HG02938 (cell line): Measurements from ENCODE around the gene VRK3.
"Not testable (repeated sequence)": the region's sequence is repeated elsewhere in the genome, so short reads cannot be mapped to it uniquely, and the experiment has no call there.

Experiments
- ATAC-seq: cut with Tn5 transposase; IDR thresholded peaks from one replicate; pipeline ENCODE4 v1.9.1; 2021; ENCODE audit warnings: mild to moderate bottlenecking, moderate library complexity; ENCODE audit not compliant: unreplicated experiment

Gene VRK3

GRCh38 chr19:49958144-49958543 is 67.0 kb downstream of the VRK3 start:
- not testable (repeated sequence) for ATAC-seq

- ATAC-seq, result no peak
Observed at GRCh38 chr19:49957262-49957915, 67.8 kb downstream of the VRK3 start.

GRCh38 chr19:49956115-49956495 is 69.1 kb downstream of the VRK3 start:
- no peak for ATAC-seq

- no peak for ATAC-seq
Observed at GRCh38 chr19:49954933-49955332, 70.2 kb downstream of the VRK3 start.

GRCh38 chr19:49954092-49954829 is 70.9 kb downstream of the VRK3 start:
- no peak for ATAC-seq

GRCh38 chr19:49953416-49953815 is 71.8 kb downstream of the VRK3 start:
- ATAC-seq, result no peak

GRCh38 chr19:49952906-49953305 is 72.3 kb downstream of the VRK3 start:
- ATAC-seq, result no peak

- ATAC-seq, result no peak
Observed at GRCh38 chr19:49952479-49952836, 72.7 kb downstream of the VRK3 start.

- ATAC-seq, result no peak
Observed at GRCh38 chr19:49951806-49952478, 73.2 kb downstream of the VRK3 start.

- no peak for ATAC-seq
Observed at GRCh38 chr19:49950956-49951526, 74.1 kb downstream of the VRK3 start.

- ATAC-seq, result no peak
Observed at GRCh38 chr19:49950590-49950948, 74.6 kb downstream of the VRK3 start.

GRCh38 chr19:49949742-49950589 is 75.2 kb downstream of the VRK3 start:
- ATAC-seq, result no peak

- no peak for ATAC-seq
Observed at GRCh38 chr19:49946415-49946814, 78.8 kb downstream of the VRK3 start.

- ATAC-seq, result not testable (repeated sequence)
Observed at GRCh38 chr19:49944567-49944966, 80.6 kb downstream of the VRK3 start.

- no peak for ATAC-seq
Observed at GRCh38 chr19:49940482-49940791, 84.7 kb downstream of the VRK3 start.

- ATAC-seq, result no peak
Observed at GRCh38 chr19:49939721-49940481, 85.3 kb downstream of the VRK3 start.

- ATAC-seq, result no peak
Observed at GRCh38 chr19:49938662-49939061, 86.5 kb downstream of the VRK3 start.

- ATAC-seq, result no peak
Observed at GRCh38 chr19:49937750-49938381, 87.3 kb downstream of the VRK3 start.

GRCh38 chr19:49936549-49936948 is 88.6 kb downstream of the VRK3 start:
- no peak for ATAC-seq

- ATAC-seq, result no peak
Observed at GRCh38 chr19:49933643-49934042, 91.5 kb downstream of the VRK3 start.
